ENCODE results near the gene C5orf47.

Gene C5orf47

DNA sequence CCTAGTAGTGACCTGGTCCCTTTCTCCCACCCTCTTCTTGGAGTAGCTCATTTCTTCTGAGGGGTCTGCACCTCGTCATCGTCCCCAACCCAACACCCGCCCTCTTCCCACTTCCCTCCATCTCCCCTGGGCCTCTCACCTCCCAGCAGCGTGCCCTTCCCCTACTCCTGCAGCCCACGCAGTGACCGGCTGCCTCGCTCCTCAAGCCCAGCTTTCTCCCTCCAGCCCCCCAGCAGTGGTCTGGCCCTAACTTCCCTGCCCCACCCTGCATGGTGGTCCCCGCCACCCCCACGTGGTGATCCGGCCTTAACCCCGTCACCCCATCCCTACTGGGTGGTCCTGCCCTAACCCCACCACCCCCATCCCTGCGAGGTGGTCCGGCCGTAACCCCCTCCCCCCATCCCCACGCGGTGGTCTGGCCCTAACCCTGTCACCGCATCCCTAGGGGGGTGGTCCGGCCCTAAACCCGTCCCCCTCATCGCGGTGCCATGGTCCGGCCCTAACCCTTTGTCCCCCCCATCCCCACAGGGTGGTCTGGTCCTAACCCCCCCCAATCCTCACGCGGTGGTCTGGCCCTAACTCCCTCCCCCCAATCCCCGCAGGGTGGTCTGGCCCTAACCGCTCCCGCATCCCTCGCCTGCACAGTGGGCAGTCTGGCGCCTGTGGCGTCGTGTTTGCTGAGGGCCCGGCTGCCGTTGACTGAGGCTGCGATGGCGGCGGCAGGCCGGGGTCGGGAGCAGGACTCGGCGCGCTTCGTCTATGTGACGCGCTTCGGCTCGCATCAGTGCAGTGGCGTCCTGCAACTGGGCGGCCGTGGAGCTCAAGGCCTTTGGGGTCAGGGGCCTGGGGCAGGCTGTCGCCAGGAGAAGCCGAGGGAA is at the start of gene C5orf47:
Gene C5orf47, plus strand, starts transcription at position 617 of the 878 bp plus-strand sequence. Its CDS starts 94 bp downstream, at position 711.
- no peak for DNase-seq (ENCODE audit: insufficient read length, low spot score)
- no peak for TF ChIP-seq POLR2A (IDR thresholded peaks at IDR 0.05; ENCODE audit: low read depth, low read length)
- no peak for FAIRE-seq

DNA sequence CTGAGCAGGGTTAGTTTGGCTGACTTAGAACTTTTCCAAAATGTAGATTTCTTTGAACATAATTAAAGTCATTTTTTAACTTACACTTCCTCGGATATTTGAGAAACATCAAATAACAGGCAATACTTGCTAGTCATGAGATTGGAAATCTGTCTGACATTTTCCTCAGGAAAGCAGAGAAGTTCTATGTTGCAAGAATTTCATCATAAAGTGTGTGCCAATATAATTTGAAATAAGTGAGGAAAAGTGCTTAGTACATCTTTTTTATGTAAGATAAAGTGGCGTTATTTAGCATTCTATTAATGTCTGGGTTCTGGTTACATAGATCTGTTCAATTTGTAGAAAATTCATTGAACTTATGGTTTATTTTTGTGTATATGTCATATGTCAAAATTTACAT is 48.7 kb upstream of the C5orf47 start:
- no peak for FAIRE-seq
- no peak for TF ChIP-seq POLR2A (IDR thresholded peaks at IDR 0.05; ENCODE audit: low read depth, low read length)
- DNase-seq (ENCODE audit: insufficient read length, low spot score) = no peak

DNA sequence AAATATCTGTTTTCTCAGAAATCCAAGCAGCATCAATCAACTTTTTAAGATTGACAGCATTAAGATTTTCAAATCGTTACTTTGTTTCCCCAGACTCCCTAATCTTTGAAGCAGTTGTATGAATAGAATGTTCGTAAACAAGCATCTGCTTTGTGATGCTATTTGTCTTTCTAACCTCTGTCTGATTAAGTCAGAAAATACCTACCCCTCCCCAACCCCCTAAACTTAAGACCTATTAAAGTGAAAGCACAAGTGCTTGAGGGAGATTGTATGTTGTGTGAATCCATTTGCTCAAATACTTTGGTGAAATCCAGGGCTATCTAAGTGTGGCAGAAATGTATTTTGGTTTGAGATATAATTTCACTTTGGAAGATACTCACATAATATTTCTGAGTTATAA is 47.9 kb upstream of the C5orf47 start:
- TF ChIP-seq POLR2A (IDR thresholded peaks at IDR 0.05; ENCODE audit: low read depth, low read length) = no peak
- FAIRE-seq = no peak

DNA sequence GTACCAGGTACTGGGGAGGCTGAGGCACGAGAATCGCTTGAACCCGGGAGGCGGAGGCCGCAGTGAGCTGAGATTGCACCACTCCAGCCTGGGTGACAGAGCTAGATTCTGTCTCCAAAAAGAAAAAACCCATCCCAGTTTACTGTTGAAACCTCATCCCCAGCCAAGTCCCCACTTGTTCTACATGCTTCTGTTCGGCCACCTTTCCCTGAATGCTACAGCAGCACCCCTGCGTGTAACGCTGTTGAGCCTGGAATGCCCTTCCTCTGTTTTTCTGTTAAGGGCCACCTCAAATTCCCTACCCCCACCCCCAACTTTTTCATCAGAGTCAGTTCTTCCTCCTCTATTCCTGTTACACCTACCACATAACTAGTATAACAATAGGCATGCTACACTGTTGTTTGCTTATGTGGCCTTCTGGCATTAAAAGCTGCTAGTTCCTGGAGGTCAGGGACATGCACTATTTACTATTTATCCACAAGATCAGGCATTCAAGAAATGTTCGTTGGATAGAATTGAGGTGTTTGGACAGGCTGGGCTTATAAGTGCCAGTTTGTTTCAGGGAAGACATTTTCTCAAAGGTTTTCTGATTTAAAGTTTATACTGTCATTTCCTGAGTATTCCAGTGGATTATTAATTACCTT is 47.1 kb upstream of the C5orf47 start:
- TF ChIP-seq POLR2A (IDR thresholded peaks at IDR 0.05; ENCODE audit: low read depth, low read length) = no peak
- peak; percentile 43 for FAIRE-seq

More for the DNA sequence above, 47.9 kb upstream of the C5orf47 start:
- no peak for DNase-seq (ENCODE audit: insufficient read length, low spot score)

GRCh38 chr5:173944511-173944910 is 44.5 kb upstream of the C5orf47 start:
- TF ChIP-seq POLR2A (IDR thresholded peaks at IDR 0.05; ENCODE audit: low read depth, low read length) = no peak
- FAIRE-seq = no peak

More for the DNA sequence above, 47.1 kb upstream of the C5orf47 start:
- no peak for DNase-seq (ENCODE audit: insufficient read length, low spot score)

GRCh38 chr5:173945160-173945559 is 43.8 kb upstream of the C5orf47 start:
- peak; percentile 6 for FAIRE-seq
- no peak for DNase-seq (ENCODE audit: insufficient read length, low spot score)
- TF ChIP-seq POLR2A (IDR thresholded peaks at IDR 0.05; ENCODE audit: low read depth, low read length) = no peak

More at GRCh38 chr5:173944511-173944910, 44.5 kb upstream of the C5orf47 start:
- no peak for DNase-seq (ENCODE audit: insufficient read length, low spot score)

DNA sequence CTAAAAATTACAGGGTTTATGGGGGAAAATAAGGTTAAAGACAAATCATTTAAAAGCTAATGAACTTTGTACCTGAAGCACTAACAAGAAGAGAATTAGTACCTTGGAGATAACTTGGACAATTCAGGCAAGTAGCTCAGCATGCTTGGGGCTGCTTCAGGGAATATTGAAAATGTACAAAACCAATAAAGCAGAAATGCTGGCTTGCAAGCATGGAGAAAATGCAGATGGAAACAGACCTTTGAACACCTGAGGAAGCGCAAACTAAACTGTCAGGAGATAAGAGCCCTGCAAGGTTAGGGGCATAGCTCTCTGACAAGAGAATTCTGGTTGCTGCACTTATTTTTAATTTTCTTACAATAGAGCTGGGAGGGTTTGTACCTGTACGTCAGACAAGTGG is 42.6 kb upstream of the C5orf47 start:
- no peak for TF ChIP-seq POLR2A (IDR thresholded peaks at IDR 0.05; ENCODE audit: low read depth, low read length)
- FAIRE-seq (no peak), DNase-seq (ENCODE audit: insufficient read length, low spot score) (no peak)

GRCh38 chr5:173950829-173951228 is 38.1 kb upstream of the C5orf47 start:
- FAIRE-seq (no peak), DNase-seq (ENCODE audit: insufficient read length, low spot score) (no peak)
- TF ChIP-seq POLR2A (IDR thresholded peaks at IDR 0.05; ENCODE audit: low read depth, low read length) = no peak

- FAIRE-seq = peak; percentile 36
- no peak for DNase-seq (ENCODE audit: insufficient read length, low spot score)
- no peak for TF ChIP-seq POLR2A (IDR thresholded peaks at IDR 0.05; ENCODE audit: low read depth, low read length)
Observed at GRCh38 chr5:173953528-173954090, 35.4 kb upstream of the C5orf47 start.

DNA sequence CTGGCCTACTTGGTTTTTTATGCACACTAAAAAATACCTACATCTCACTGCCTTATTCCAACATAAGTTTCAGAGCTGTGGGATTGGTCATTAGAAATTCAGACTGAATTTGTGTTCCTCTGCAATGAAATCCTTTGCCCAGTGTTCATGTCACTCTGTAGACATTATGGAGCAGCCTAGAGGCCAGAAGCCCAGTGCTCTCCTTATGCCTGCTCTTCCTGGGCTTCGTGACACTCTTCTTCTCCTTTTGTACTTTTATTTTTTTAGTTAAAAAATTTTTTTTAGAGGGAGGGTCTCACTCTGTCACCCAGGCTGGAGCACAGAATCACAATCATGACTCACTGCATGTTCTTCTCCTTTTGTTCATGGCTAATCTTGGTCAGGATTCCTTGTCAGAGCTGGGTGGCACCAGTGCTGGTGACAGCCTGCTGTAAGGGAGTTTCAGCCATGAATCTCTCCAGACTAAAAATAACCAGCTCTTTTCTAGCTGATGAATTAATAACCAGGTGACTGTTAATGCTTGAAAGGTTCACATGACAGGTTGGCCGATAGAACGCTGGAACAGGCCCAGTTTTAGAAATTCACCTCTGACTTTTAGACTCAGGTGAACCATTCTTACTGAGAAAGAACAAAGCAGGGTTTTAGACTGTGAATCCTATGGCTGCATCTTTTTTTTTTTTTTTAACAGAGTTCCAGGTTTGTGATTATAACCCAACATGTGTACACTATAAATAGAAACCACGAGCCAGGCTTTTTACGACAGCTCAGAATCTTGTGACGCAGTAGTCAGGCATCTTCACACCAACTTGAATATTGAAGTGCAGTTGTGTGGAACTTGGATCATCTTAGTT is 34.1 kb upstream of the C5orf47 start:
- TF ChIP-seq POLR2A (IDR thresholded peaks at IDR 0.05; ENCODE audit: low read depth, low read length) = no peak
- DNase-seq (ENCODE audit: insufficient read length, low spot score) = no peak
- peak; percentile 79 for FAIRE-seq

GRCh38 chr5:173960986-173961385 is 28.0 kb upstream of the C5orf47 start:
- TF ChIP-seq POLR2A (IDR thresholded peaks at IDR 0.05; ENCODE audit: low read depth, low read length) = no peak
- FAIRE-seq (no peak), DNase-seq (ENCODE audit: insufficient read length, low spot score) (no peak)

DNA sequence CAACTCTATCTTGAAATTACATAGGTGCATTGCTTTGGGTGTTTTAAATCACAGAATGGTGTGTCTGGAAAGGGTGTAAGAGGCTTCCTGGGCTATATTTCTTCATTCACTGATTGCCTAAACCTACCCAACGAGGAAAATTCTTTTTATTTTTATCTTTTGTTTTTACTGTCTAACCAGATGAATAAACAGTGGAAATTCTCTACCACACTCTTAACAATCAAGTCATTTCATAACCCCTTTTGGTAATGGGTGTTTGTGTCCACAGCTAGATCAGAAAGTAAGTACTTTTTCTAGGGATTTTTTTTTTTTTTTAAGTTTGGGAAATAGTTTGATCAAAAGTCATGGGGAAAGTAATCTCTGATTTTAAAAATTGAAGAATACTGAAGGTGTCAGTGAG is 27.6 kb upstream of the C5orf47 start:
- DNase-seq (ENCODE audit: insufficient read length, low spot score) (no peak), FAIRE-seq (no peak)
- TF ChIP-seq POLR2A (IDR thresholded peaks at IDR 0.05; ENCODE audit: low read depth, low read length) = no peak

- no peak for FAIRE-seq
- no peak for TF ChIP-seq POLR2A (IDR thresholded peaks at IDR 0.05; ENCODE audit: low read depth, low read length)
Observed at GRCh38 chr5:173962436-173962972, 26.5 kb upstream of the C5orf47 start.

More at GRCh38 chr5:173962436-173962972, 26.5 kb upstream of the C5orf47 start:
- DNase-seq (ENCODE audit: insufficient read length, low spot score) = no peak

All from H54 (cell line).